Neural crest cell (in vitro differentiated cells): Measurements from ENCODE around the gene TNNT3. TPM values are rescaled to one million over a fixed set of nuclear protein-coding genes. Genes with fewer than 3 reads are reported as not detected.
A peak's percentile ranks its signal among the peaks of the same experiment; 100 is the strongest.

Source experiments
- DNase-seq: peaks from one replicate; pipeline ENCODE4 v3.0.0; 2021; ENCODE audit warnings: low read depth, mixed read lengths, low spot score
- H3K27ac Mint-ChIP-seq: one replicate; pipeline ENCODE4 v1.8.0; 2021; ENCODE audit warnings: mild to moderate bottlenecking, mixed read lengths; ENCODE audit not compliant: unreplicated experiment
- H3K27me3 Mint-ChIP-seq: 2 replicates; pipeline ENCODE4 v1.8.0; 2021; ENCODE audit warnings: low read depth, mild to moderate bottlenecking, mixed read lengths
- H3K36me3 Mint-ChIP-seq: 2 replicates; pipeline ENCODE4 v1.8.0; 2021; ENCODE audit warnings: low read depth, mild to moderate bottlenecking, mixed read lengths
- H3K4me1 Mint-ChIP-seq: 2 replicates; pipeline ENCODE4 v1.8.0; 2021; ENCODE audit warnings: mixed read lengths
- H3K4me3 Mint-ChIP-seq: one replicate; pipeline ENCODE4 v1.8.0; 2021; ENCODE audit warnings: mild to moderate bottlenecking, mixed read lengths
- H3K9me3 Mint-ChIP-seq: 2 replicates; pipeline ENCODE4 v1.8.0; 2021; ENCODE audit warnings: mixed read lengths
- total RNA-seq: library from RNA; stranded (reverse); gene quantifications from 2 replicates; pipeline ENCODE4 v1.2.1, GENCODE V29; 2021
- TF ChIP-seq, protein P1 (sequence below): fragments of 200-600 bp; sonication (generic); conservative IDR thresholded peaks from 2 replicates; pipeline ENCODE4 v1.5.0; 2021; ENCODE audit warnings: antibody characterized with exemption, mild to moderate bottlenecking

The TNNT3 gene
- total RNA-seq, 1 donor from 2014 or later: not detected

DNA sequence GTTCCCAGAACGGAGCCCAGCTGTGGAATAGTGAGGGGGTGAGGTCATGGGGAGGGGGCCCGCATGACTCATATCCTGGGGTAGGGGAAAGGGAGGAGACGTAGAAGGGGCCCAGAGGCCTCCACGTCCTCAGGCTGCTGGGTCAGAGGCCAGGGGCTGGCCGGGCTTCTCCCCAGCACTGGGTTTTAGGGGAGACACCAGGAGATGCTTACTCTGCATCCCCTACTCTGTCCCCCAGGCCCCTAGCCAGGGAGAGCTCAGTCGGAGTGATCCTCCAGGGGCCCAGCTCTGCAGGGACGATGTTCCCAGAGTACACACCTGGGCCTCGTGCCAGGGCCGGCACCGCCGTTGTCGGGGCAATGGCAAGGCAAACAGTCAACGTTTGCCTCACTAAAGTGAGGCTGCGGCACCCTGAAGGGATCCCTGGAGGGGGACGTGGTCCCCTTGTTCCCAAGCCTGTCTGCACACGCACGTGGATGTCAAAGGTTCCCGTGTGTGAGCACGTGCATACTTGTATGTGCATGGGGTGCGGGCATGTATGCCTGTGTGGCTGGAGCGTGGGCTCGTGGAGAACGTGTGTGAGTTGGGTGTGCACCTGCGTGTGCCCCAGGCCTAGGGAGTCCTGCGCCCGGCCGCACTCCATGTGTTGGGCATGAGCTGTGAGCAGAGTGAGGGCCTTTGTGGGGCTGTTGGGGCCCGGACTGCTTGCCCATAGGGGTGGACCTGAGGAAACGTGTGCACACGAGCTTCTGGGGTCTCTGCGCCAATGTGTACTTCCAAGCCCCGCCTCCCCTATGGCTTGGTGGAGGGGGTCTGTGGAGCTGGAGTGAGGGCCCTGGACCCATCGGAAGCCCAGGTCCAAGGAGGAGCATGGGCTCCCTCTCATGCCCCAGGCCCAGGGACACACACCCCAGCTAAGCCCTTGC is 42.0 kb upstream of the TNNT3 start:
- Mint-ChIP-seq H3K36me3 (no peaks in the 10 kb centered on the region), H3K27ac (peak overlapping the region; percentile 50), H3K4me3 (no peak overlapping the region), H3K27me3 (no peaks in the 10 kb centered on the region), H3K9me3 (no peaks in the 10 kb centered on the region), H3K4me1 (peaks cover 4% of the 10 kb centered on the region)
- TF ChIP-seq, protein P1, sequence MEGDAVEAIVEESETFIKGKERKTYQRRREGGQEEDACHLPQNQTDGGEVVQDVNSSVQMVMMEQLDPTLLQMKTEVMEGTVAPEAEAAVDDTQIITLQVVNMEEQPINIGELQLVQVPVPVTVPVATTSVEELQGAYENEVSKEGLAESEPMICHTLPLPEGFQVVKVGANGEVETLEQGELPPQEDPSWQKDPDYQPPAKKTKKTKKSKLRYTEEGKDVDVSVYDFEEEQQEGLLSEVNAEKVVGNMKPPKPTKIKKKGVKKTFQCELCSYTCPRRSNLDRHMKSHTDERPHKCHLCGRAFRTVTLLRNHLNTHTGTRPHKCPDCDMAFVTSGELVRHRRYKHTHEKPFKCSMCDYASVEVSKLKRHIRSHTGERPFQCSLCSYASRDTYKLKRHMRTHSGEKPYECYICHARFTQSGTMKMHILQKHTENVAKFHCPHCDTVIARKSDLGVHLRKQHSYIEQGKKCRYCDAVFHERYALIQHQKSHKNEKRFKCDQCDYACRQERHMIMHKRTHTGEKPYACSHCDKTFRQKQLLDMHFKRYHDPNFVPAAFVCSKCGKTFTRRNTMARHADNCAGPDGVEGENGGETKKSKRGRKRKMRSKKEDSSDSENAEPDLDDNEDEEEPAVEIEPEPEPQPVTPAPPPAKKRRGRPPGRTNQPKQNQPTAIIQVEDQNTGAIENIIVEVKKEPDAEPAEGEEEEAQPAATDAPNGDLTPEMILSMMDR: no peak
- DNase-seq: no peak

- TF ChIP-seq, protein P1: no peak
- Mint-ChIP-seq H3K4me3 (no peak overlapping the region), H3K27me3 (no peaks in the 10 kb centered on the region), H3K4me1 (peaks cover 4% of the 10 kb centered on the region), H3K27ac (no peak overlapping the region), H3K36me3 (no peaks in the 10 kb centered on the region), H3K9me3 (no peaks in the 10 kb centered on the region)
- no peak for DNase-seq
Measured at GRCh38 chr11:1878137-1879031, 41.1 kb upstream of the TNNT3 start.

DNA sequence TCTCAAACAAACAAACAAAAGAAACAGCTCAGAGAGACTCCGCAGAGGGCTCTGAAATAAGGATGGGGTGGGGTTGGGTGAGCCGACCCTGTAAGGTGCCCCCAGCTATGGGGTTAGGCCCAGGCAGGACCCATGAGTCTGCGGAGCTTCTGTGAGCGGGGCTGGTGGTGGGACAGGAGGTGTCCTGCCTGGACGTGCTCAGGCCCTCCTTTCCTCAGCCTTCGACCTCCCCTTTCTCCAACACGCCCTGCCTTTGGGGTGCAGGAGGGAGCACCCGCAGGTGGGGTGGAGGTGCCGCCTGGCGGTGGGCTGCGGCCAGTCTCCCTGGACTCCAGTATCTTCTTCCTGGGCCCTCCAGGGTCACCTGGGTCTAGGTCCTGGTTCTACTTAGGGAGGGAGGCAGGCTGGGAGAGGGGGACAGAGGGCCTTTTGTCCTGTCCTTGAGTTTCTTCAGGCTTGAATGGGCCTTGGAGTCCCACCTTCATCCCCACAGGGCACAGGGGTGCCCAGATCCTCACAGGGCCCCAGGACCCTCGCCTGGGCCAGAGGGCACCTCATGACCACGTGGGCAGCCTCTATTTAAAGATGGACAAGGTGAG is 40.1 kb upstream of the TNNT3 start:
- Mint-ChIP-seq H3K27me3 (no peaks in the 10 kb centered on the region), H3K36me3 (no peaks in the 10 kb centered on the region), H3K27ac (no peak overlapping the region), H3K4me1 (peaks cover 4% of the 10 kb centered on the region), H3K9me3 (no peaks in the 10 kb centered on the region), H3K4me3 (no peak overlapping the region)
- TF ChIP-seq, protein P1: no peak
- DNase-seq: no peak

DNA sequence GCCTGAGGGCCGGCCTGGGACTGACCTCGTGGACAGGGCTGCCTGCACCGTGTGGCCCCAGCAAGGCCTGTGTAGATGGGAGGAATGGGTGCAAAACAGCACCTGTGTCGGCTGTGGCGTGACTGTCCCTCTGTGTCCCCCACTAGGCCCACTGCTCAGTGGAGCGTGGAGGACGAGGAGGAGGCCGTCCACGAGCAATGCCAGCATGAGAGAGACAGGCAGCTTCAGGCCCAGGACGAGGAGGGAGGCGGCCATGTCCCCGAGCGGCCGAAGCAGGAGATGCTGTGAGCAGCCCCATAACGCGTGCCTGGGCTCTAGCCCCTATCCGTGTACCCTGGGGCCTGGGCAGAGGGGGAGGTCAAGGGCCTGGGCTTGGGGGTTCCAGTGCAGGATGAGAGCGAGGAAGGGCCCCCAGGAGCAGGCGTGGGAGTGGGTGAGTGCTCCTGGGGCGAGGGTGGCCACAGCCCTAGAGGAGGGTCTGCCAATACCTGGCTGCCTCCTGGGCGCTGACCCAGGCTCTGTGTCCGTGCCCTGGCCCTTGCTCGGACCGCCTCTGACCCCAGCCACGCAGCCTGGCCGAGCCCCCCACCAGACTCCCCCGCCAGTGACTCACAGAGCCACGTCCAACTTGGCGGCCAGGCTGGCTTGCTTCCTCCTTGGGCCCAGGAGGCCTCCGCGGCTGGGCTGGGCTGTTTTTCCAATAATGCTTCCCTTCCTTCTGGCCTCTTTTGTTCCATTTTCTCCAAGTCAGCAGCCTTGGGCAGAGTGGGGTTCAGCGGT is 39.4 kb upstream of the TNNT3 start:
- no peaks in the 10 kb centered on the region for H3K27me3 Mint-ChIP-seq
- H3K9me3 Mint-ChIP-seq: no peaks in the 10 kb centered on the region
- peaks cover 4% of the 10 kb centered on the region for H3K4me1 Mint-ChIP-seq
- H3K27ac Mint-ChIP-seq: no peak overlapping the region
- no peaks in the 10 kb centered on the region for H3K36me3 Mint-ChIP-seq
- DNase-seq: no peak
- no peak overlapping the region for H3K4me3 Mint-ChIP-seq
- TF ChIP-seq, protein P1: no peak
